NCI-H748 treated with DMSO at 0.1 percent for 48 hours (cell line): ENCODE measurements around the gene IL1F10.

Experiments
- DNase-seq: peaks from one replicate; lab custom pipeline; 2025; lab: John Stamatoyannopoulos, UW

The IL1F10 gene

GRCh38 chr2:113112441-113112840 lies 44.7 kb downstream of the IL1F10 start:
- DNase-seq, result no peak

- DNase-seq, result no peak
Observed at GRCh38 chr2:113112871-113113270, 45.1 kb downstream of the IL1F10 start.

GRCh38 chr2:113113807-113114206 lies 46.0 kb downstream of the IL1F10 start:
- no peak for DNase-seq

- DNase-seq, result no peak
Observed at GRCh38 chr2:113114224-113114945, 46.6 kb downstream of the IL1F10 start.

- DNase-seq, result no peak
Observed at GRCh38 chr2:113114996-113115395, 47.2 kb downstream of the IL1F10 start.

GRCh38 chr2:113116100-113116958 lies 48.6 kb downstream of the IL1F10 start:
- DNase-seq, result no peak

GRCh38 chr2:113117541-113118262 lies 49.9 kb downstream of the IL1F10 start:
- DNase-seq, result no peak

- no peak for DNase-seq
Observed at GRCh38 chr2:113118263-113118657, 50.5 kb downstream of the IL1F10 start.

GRCh38 chr2:113119111-113119510 lies 51.3 kb downstream of the IL1F10 start:
- DNase-seq, result no peak

- no peak for DNase-seq
Observed at GRCh38 chr2:113120861-113121260, 53.1 kb downstream of the IL1F10 start.

GRCh38 chr2:113122364-113122763 lies 54.6 kb downstream of the IL1F10 start:
- DNase-seq, result no peak

- no peak for DNase-seq
Observed at GRCh38 chr2:113123726-113124125, 56.0 kb downstream of the IL1F10 start.

GRCh38 chr2:113124181-113124961 lies 56.6 kb downstream of the IL1F10 start:
- no peak for DNase-seq
